ENCODE results near the gene DIRAS3.

Gene DIRAS3

GRCh38 chr1:68046885-68047658 lies 3.4 kb downstream of the DIRAS3 start:
- Histone ChIP-seq H3K36me3 (ENCODE audit: control insufficient read depth in 2 of 2, insufficient read depth in 1 of 2, low read length in 2 of 2) (no peaks in the 10 kb centered on the region), H3K9me3 (ENCODE audit: control insufficient read depth, insufficient read depth, low read depth, low read length) (no peaks in the 10 kb centered on the region), H3K4me3 (ENCODE audit: low read depth, low read length) (no peak overlapping the region), H3K4me1 (ENCODE audit: control insufficient read depth, insufficient read depth, low read length) (no peaks in the 10 kb centered on the region), H3K27ac (ENCODE audit: extremely low read depth, low read depth, low read length) (no peak overlapping the region)
- POLR2A ChIA-PET, result no interaction called here
- TF ChIP-seq ZBTB49 (tag by site-specific recombination; IDR thresholded peaks at IDR 0.05; ENCODE audit: low read depth), result no peak
- no peak for TF ChIP-seq ZNF768 (tag by site-specific recombination; IDR thresholded peaks at IDR 0.05)
- TF ChIP-seq ZNF398 (tag by site-specific recombination; IDR thresholded peaks at IDR 0.05), result no peak
- no peak for TF ChIP-seq ZNF18 (tag by site-specific recombination; IDR thresholded peaks at IDR 0.05)
- TF ChIP-seq ZNF202 (tag by site-specific recombination; IDR thresholded peaks at IDR 0.05; ENCODE audit: borderline replicate concordance), result no peak
- TF ChIP-seq ZNF362 (tag by site-specific recombination; IDR thresholded peaks at IDR 0.05), result no peak
- no peak for TF ChIP-seq ZNF169 (tag by site-specific recombination; IDR thresholded peaks at IDR 0.05)
- TF ChIP-seq ZNF530 (tag by site-specific recombination; IDR thresholded peaks at IDR 0.05; ENCODE audit: low read depth), result no peak
- no peak for TF ChIP-seq ZSCAN30 (tag by site-specific recombination; IDR thresholded peaks at IDR 0.05)
- TF ChIP-seq GLI4 (tag by site-specific recombination; IDR thresholded peaks at IDR 0.05), result no peak
- no peak for TF ChIP-seq ZNF274 (IDR thresholded peaks at IDR 0.05; ENCODE audit: low read length)
- TF ChIP-seq ZNF274 (tag by site-specific recombination; IDR thresholded peaks at IDR 0.05; ENCODE audit: borderline replicate concordance), result no peak
- no peak for TF ChIP-seq ZNF555 (tag by site-specific recombination; conservative IDR thresholded peaks at IDR 0.05)
- TF ChIP-seq GFI1B (tag by site-specific recombination; IDR thresholded peaks at IDR 0.05), result no peak
- TF ChIP-seq ZBTB10 (tag by site-specific recombination; IDR thresholded peaks at IDR 0.05), result no peak
- TF ChIP-seq OVOL3 (tag by site-specific recombination; IDR thresholded peaks at IDR 0.05), result no peak
- no peak for TF ChIP-seq ZFHX2 (tag by site-specific recombination; conservative IDR thresholded peaks at IDR 0.05)
- TF ChIP-seq ZNF112 (tag by site-specific recombination; IDR thresholded peaks at IDR 0.05), result no peak
- TF ChIP-seq ZNF280D (tag by site-specific recombination; IDR thresholded peaks at IDR 0.05), result no peak
- CTCF ChIA-PET, result interaction anchor here (0.9 kb wide), 1 partner anchor 11 kb away, joined by 3 read pairs; no protein-coding TSS in a partner anchor

All from HEK293 (cell line).